ENCODE data around the gene FHIP1B. TPM values are rescaled to one million over a fixed set of nuclear protein-coding genes. Genes with fewer than 3 reads are reported as not detected.

FHIP1B gene
- total RNA-seq, 1 donor from 2014 or later, result 34.0 TPM

- Histone ChIP-seq H3K27me3 (ENCODE audit: control insufficient read depth, insufficient read depth, low read length) (peaks cover 2% of the 10 kb centered on the region), H3K36me3 (ENCODE audit: control insufficient read depth, insufficient read depth, low read length) (no peaks in the 10 kb centered on the region), H3K4me3 (ENCODE audit: low read depth, low read length) (no peak overlapping the region)
- no peak for TF ChIP-seq CTCF (IDR thresholded peaks at IDR 0.05; ENCODE audit: insufficient read depth, low read length, poor library complexity, severe bottlenecking)
- no peak for DNase-seq (ENCODE audit: low read depth)
Observed at GRCh38 chr11:6269994-6270393, 35.6 kb upstream of the FHIP1B start.

DNA sequence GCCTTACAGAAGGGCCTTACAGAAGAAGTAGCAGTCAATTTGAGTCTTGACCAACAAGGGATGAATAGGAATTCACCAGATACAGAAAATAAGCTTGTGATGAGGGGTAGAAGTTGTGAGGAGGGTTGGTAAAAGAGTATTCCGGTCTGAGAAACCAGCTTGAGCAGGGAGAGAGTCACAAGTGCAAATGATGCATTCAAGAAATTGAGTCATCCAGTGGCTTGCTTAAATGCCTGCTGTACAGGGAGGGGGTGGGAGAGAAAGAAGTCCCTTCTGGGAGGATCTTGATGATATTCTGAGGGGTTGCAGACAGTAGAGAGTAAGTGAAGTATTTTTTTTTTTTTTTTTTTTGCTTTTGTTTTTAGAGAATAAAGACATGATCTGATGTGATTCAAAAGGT is 34.4 kb upstream of the FHIP1B start:
- Histone ChIP-seq H3K4me3 (ENCODE audit: low read depth, low read length) (no peak overlapping the region), H3K27me3 (ENCODE audit: control insufficient read depth, insufficient read depth, low read length) (peaks cover 2% of the 10 kb centered on the region), H3K36me3 (ENCODE audit: control insufficient read depth, insufficient read depth, low read length) (no peaks in the 10 kb centered on the region)
- no peak for TF ChIP-seq CTCF (IDR thresholded peaks at IDR 0.05; ENCODE audit: insufficient read depth, low read length, poor library complexity, severe bottlenecking)
- DNase-seq (ENCODE audit: low read depth), result no peak

DNA sequence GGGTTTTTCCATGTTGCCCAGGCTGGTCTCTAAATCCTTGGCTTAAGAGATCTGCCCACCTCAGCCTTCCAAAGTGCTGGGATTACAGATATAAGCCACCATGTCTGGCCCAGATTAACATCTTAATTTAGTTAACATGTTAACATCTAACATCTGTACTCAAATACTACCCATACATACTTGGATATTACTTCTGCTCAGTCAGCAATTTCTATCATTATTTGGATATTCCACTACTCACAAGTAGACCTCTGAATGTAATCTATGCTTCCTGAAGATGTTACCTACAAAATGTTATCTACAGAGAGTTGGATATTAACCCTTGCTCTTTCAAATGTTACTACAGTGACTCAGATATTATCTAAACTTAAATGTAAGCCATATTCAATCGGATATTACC is 29.2 kb upstream of the FHIP1B start:
- H3K27me3 ChIP-seq (ENCODE audit: control insufficient read depth, insufficient read depth, low read length), result peaks cover 23% of the 10 kb centered on the region
- TF ChIP-seq CTCF (IDR thresholded peaks at IDR 0.05; ENCODE audit: insufficient read depth, low read length, poor library complexity, severe bottlenecking), result no peak
- H3K36me3 ChIP-seq (ENCODE audit: control insufficient read depth, insufficient read depth, low read length), result no peaks in the 10 kb centered on the region
- no peak overlapping the region for H3K4me3 ChIP-seq (ENCODE audit: low read depth, low read length)
- DNase-seq (ENCODE audit: low read depth), result no peak

GRCh38 chr11:6260207-6260726 is 25.8 kb upstream of the FHIP1B start:
- Histone ChIP-seq H3K27me3 (ENCODE audit: control insufficient read depth, insufficient read depth, low read length) (peaks cover 43% of the 10 kb centered on the region), H3K36me3 (ENCODE audit: control insufficient read depth, insufficient read depth, low read length) (no peaks in the 10 kb centered on the region), H3K4me3 (ENCODE audit: low read depth, low read length) (no peak overlapping the region)
- DNase-seq (ENCODE audit: low read depth), result no peak
- no peak for TF ChIP-seq CTCF (IDR thresholded peaks at IDR 0.05; ENCODE audit: insufficient read depth, low read length, poor library complexity, severe bottlenecking)

DNA sequence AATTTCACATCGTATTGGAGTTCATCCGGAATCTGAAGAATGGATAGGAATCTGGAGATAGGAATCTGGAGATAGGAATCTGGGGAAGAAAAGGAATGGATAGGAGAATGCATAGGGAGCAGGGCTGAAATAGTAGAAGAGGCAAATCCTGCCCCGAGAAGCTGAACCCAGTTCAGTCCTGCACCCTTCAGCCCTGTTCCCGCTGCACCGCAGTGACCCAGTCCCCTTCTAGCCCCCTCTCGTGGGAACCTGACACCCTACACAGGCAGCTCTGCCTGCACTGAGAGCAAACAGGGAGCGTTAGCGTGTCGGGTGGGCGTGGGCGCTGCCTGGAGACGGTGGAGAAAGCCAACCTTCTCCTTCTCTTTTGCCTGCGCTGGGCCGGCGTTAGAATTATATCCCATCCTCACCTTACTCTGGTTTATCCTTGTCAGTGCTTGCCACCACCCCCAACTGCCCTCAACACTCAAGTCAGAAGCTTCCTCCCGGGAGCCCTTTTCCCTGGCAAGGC is 24.2 kb upstream of the FHIP1B start:
- peak overlapping the region; percentile 26 for H3K4me3 ChIP-seq (ENCODE audit: low read depth, low read length)
- no peak for TF ChIP-seq CTCF (IDR thresholded peaks at IDR 0.05; ENCODE audit: insufficient read depth, low read length, poor library complexity, severe bottlenecking)
- H3K27me3 ChIP-seq (ENCODE audit: control insufficient read depth, insufficient read depth, low read length), result peaks cover 43% of the 10 kb centered on the region
- no peaks in the 10 kb centered on the region for H3K36me3 ChIP-seq (ENCODE audit: control insufficient read depth, insufficient read depth, low read length)
- no peak for DNase-seq (ENCODE audit: low read depth)

DNA sequence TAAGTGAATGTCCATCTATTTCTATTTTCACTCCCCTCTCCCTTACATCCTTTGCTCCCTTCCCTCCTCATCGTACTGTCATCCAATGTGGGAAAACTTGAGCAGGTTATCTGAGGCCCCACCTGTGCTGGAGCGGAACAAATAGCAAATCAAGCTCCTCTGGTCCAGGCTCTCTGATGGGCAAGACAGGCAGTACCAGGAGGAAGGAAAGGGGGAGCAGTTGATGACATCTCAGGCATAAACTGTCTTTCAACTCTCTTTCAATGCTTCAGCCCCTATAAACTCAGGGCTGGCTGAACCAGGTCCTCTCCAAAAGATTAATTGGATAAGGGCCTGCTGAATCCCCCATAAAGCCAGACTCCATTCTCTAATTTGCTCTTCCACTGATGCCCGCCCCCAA is 23.7 kb upstream of the FHIP1B start:
- Histone ChIP-seq H3K36me3 (ENCODE audit: control insufficient read depth, insufficient read depth, low read length) (no peaks in the 10 kb centered on the region), H3K4me3 (ENCODE audit: low read depth, low read length) (no peak overlapping the region), H3K27me3 (ENCODE audit: control insufficient read depth, insufficient read depth, low read length) (peaks cover 41% of the 10 kb centered on the region)
- no peak for TF ChIP-seq CTCF (IDR thresholded peaks at IDR 0.05; ENCODE audit: insufficient read depth, low read length, poor library complexity, severe bottlenecking)
- DNase-seq (ENCODE audit: low read depth), result no peak

Data from kidney epithelial cell (primary cell).